HG03060 (cell line): ENCODE data around the gene FLCN.
"Not testable (repeated sequence)": the region's sequence is repeated elsewhere in the genome, so short reads cannot be mapped to it uniquely, and the experiment has no call there.

Source experiments
- ATAC-seq: cut with Tn5 transposase; IDR thresholded peaks from one replicate; pipeline ENCODE4 v1.9.1; 2021; ENCODE audit warnings: low read depth, moderate number of reproducible peaks; ENCODE audit not compliant: unreplicated experiment

Gene FLCN

DNA sequence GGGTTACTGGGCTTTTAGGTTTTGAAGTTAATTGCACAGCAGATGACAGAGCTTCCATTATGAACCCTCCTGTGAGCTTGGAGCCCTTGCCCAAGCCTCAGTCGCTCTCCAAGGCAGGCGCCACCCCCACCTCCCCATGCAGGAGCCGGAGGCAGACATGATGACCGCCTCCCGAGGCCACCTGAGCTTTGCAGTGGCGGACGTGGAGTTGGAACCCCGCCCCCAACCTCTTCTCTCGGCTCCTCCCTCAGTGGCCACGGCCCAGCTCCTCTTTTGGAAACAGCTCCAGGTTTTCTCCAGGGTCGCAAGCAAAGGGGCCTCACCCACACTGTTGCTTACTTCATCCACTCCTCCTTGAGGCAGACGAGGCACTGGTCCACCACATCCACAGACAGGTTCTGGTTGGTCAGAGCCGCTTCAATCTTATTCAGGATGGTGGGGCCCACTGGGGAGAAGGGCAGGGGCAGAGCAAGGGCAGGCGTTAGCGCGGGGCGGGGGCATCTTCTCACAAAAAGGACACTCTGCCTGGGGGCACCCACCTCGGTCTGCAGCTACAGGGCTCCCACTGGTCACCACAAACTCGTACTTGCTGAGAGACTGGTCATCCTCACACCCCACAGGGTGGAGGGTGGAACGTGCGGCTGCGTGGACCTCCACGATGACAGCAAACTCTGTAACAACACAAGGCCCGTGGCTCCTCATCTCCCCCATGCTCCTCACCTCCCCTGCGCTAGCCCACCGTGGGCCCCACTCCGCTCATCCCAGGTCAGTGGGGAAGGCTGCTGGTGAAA, 22.1 kb downstream of the FLCN start:
- ATAC-seq, result no peak

DNA sequence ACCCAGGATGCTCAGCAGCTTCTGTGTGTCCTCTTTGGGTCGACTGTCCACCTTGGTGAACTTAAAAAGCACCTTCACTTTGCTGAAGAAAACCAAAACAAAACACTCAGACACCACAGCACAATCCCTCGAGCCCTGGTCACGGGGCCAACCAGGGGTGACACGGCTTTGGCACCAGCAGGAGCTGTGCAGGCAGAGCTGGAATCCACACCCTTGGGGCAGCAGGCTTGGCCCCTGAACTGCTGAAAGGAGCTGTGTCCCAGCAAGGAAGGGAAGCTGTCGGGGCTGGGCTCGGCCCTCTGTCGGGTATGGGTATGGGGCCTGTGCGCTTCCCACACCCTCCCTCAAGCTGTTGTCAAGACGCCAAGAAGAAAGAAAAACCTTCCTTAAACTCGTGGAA, 23.2 kb downstream of the FLCN start:
- ATAC-seq, result no peak

GRCh38 chr17:17207998-17208397, 29.0 kb downstream of the FLCN start:
- ATAC-seq, result no peak

GRCh38 chr17:17206913-17207335, 30.0 kb downstream of the FLCN start:
- no peak for ATAC-seq

DNA sequence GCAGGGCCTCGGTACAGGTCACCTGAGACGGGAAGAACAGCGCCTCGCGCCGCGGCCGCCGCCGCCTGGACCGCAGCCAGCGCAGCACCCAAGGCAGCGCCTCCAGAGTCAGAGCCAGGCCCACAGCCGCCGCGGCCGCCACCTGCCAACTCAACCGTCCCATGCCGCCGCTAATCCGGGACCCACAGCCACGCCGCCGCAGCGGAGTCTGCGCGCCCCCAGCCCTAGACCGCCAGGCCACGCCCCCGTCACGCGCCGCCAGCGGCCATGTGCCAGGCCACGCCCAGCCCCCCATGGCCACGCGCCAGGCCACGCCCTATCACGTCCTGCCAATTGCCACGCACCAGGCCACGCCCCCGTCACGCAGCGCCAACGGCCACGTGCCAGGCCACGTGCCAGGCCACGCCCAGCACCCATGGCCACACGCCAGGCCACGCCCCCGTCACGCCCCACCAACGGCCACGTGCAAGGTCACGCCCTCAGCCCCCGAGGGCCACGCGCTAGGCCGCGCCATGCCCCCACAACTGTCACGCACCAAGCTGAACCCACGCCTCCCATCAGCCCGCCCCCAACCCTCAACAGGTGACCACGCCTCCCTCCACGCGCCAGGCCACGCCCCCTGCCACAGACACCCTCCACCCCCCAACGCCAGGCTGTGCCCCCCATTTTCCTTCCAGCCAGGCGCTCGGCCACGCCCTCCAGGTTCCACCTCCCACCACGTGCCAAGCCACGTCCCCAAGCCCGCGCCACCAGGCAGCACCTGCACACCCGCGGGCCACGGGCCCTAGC, 30.6 kb downstream of the FLCN start, which contains the start of gene PLD6:
Gene PLD6 (minus strand): TSS at position 210 of the 789 bp plus-strand sequence. CDS start 47 bp downstream, at position 163.
- ATAC-seq, result peak; percentile 33

DNA sequence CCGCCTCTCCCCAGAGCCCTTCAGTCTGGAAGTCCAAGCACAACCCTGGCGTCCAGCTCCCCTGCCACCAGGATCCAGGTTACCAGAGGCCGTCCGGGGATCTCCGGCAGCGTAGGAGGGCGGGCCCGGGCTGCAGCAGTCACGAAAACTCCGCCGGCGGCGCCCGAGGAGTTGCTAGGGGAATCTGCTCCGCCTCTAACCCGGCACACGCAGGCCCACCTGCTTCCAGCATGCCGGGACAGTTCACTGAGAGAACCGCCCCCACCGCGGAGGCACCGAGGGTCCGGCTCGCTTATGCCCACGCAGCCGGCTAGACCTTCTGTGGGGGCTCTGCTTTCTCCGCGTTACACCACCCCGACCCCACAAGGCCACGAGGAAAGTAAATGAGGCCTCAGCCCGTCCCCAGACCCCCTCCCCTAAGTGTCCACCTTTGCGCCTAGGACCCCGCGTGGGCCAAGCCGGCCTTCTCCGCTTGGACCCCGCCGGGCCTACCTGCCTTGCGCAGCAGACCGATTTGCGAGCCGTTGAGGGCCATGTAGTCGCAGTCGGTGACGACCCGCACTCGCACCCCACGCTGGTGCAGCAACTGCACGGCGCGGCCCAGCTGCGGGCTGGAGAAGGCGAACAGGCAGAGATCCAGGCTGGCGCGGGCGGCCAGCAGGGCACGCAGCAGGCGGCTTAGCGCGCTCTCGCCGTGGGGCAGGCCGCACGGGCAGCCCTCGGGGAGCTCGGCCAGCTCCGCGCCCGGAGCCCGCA, 31.4 kb downstream of the FLCN start:
- ATAC-seq, result no peak

GRCh38 chr17:17204635-17205231, 32.2 kb downstream of the FLCN start:
- no peak for ATAC-seq

GRCh38 chr17:17204041-17204591, 32.9 kb downstream of the FLCN start:
- ATAC-seq, result no peak

DNA sequence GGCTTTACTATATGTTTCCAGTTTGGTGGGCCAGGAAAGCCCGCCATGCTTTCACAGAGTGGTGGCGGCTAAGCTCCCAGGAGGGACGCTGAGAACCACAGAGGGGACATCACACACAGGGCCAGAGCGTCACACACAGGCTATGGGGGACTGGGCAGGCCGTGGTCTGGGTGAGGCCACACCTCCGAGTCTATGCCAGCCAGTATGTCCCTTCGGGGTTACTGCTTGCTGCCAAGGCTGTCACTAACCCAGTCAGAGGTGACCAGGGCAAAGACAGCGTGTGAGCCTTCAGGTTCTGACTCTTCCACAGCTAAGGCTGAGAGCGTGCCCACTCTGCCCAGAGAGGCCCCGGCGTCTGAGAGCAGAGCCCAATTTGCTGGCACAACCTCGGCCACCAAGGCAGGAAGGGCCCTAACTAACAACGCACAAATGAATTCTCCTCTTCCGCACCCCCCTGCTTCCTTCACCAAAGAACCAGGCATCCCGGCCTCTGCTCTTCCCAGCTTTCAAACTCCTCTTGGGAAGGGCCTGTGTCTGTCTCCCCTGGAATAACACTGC, 33.7 kb downstream of the FLCN start:
- no peak for ATAC-seq

DNA sequence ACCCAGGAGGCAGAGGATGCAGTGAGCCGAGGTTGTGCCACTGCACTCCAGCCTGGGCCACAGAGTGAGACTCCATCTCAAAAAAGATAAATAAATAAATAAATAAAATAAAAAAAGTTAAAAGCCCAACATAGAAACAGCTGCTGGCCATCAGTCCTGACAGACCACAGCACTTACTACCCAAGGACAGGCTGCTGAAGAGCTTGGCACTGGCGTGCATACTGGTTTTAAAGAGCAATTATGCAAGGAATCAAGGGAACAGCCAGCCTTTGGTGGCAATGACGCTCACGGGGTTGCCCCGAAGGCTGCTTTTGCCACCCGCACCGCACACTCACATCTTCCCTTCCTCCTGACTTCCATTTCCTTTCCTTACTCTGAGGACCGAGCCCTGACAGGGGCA, 35.1 kb downstream of the FLCN start:
- ATAC-seq, result no peak

GRCh38 chr17:17201271-17201670, 35.7 kb downstream of the FLCN start:
- ATAC-seq, result no peak

DNA sequence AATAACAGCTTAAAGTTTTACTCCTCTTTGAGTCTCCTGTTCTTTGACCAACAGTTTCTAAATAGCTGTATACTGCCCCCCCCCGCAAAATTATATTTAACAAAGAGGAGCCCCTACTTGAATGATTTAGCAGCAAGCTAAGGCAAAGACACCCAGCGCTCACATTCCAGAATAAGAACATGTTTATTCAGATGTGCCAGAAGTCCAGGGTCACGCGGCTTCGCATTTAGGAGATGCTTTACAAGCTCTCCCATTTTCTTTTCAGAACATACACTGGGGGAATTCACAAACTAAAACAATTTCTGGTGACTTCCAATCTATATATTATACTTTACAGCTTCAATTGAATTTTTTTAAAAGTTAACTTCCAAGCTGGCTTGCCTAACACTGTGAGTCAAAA, 36.1 kb downstream of the FLCN start:
- ATAC-seq, result no peak

DNA sequence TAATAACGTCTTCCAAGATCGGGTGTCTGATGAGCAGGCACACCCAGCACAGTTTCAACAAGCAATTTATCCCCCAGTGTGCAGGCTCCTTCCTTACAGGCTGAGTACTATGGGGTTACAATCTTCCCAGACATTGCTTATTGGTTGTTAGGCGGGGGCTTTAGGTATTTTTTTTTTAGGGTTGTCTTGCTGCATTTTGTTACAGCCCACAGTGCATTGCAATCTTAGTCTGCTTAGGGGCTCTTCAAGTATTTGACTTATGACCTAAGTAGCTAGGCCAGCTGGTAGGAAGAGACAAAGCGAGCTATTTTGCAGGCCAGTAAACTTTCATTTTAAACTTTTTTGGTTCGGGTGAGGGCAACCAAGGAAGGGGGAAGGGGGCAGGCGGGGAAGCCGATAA, 36.7 kb downstream of the FLCN start:
- ATAC-seq, result no peak

DNA sequence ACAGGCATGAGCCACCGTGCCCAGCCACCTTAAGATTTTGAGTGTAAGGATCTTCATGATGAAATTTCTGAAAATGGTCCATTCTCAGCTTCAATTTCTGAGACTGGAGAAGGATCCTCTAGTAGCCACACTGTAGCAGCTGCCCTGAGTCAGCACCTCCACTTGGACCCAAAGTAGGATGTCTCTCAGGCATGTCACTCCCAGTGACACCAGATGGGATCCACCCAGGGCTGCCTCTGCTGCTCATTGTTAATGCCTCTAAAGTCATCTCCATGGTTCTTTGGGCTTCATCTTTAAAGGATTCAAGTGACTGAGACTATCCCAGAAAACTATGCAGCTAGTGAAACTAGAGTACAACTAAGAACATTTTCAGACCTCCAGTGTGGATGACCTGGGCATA, 38.7 kb downstream of the FLCN start:
- ATAC-seq, result no peak

- ATAC-seq, result no peak
Measured at GRCh38 chr17:17196776-17197175, 40.2 kb downstream of the FLCN start.

DNA sequence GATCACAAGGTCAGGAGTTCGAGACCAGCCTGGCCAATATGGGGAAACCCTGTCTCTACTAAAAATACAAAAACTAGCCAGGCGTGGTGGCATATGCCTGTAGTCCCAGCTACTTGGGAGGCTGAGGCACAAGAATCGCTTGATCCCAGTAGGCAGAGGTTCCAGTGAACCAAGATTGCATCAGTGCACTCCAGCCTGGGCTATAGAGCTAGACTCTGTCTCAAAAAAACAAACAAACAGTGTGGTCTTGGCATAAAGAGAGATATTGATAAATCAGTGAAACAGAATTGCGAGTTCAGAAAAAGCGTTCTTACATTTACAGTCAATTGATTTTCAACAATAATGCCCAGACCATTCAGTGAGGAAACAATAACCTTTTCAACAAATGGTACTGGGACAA, 41.5 kb downstream of the FLCN start:
- not testable (repeated sequence) for ATAC-seq

GRCh38 chr17:17191961-17192381, 45.0 kb downstream of the FLCN start:
- no peak for ATAC-seq

- no peak for ATAC-seq
Measured at GRCh38 chr17:17191346-17191792, 45.6 kb downstream of the FLCN start.

GRCh38 chr17:17190188-17190587, 46.8 kb downstream of the FLCN start:
- ATAC-seq, result no peak

DNA sequence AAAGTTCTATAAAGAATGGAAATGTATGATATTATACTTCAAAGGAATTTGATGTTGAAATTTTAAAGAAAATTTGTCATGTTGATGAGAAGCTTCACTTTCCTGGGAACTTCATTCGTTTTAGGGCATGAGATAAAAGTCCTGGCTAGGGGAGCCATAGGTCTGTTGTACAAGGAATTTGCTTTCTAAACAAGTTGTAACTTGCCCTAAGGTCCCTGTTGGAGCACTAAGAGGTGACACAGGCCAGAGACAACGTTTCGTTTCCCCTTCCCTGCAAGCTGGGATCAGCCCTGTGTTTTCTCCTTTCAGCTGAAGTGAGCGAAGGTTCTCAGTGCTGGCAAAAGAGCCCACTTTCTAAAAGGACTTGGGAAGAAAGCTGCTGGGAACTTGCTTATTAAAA, 47.4 kb downstream of the FLCN start:
- ATAC-seq, result no peak
